Nephron (organoid): ENCODE measurements around the gene FILIP1L.

Experiments used
- H3K27ac Mint-ChIP-seq, 3 experiments: 2 replicates each; pipeline ENCODE4 v1.8.0; 2020; ENCODE audit warnings: mixed read lengths in 3 of 3, mild to moderate bottlenecking in 2 of 3, moderate library complexity in 1 of 3
- H3K27me3 Mint-ChIP-seq: 2 replicates; pipeline ENCODE4 v1.8.0; 2021; ENCODE audit warnings: low read depth, mild to moderate bottlenecking, moderate library complexity, mixed read lengths
- H3K36me3 Mint-ChIP-seq: 2 replicates; pipeline ENCODE4 v1.8.0; 2020; ENCODE audit warnings: low read depth, mixed read lengths
- H3K4me1 Mint-ChIP-seq: 2 replicates; pipeline ENCODE4 v1.8.0; 2020; ENCODE audit warnings: mixed read lengths
- H3K4me3 Mint-ChIP-seq, 3 experiments: 2 replicates each; pipeline ENCODE4 v1.8.0; 2020; ENCODE audit warnings: mild to moderate bottlenecking in 3 of 3, mixed read lengths in 3 of 3, moderate library complexity in 2 of 3
- H3K9me3 Mint-ChIP-seq: 2 replicates; pipeline ENCODE4 v1.8.0; 2020; ENCODE audit warnings: mixed read lengths
- TF ChIP-seq, protein P1 (sequence below), 3 experiments: fragments of 200-600 bp; sonication (generic); IDR thresholded peaks; one replicate each; pipeline ENCODE4 v1.5.0; 2021; ENCODE audit warnings: antibody characterized with exemption in 3 of 3; ENCODE audit not compliant: unreplicated experiment in 3 of 3

FILIP1L gene

DNA sequence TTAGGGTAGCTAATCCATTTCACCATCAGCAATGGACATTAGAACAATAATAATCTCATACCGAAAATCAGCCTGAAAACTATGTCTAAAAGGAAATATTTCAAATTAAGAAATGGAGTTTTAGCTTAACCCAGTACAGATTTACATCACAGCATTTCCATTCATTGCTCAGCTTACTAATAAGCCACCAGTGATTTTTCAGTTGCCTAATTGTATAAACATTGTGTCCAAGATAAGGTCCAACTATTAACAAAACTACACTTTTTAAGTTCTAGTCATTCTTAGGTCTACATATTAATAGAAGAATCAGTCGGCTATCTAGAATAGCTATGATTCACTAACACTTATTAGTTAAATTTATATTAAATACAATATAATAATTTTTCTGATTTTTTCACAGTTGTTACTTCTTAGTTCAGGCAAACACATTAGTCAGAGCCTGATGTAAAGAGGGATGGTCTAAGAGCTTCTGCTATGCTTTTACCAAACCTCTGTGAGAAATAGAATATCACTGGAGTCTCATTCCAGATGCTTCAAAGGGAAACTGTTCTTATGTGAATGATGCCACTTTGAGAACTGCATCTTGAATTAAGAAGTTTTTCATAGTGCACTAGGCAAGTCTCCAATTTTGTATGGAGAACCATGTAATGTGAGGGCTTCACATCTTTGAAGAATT, 222.6 kb downstream of the FILIP1L start:
- no peak overlapping the region for H3K4me3 Mint-ChIP-seq
- peaks cover 10% of the 10 kb centered on the region for H3K4me1 Mint-ChIP-seq

DNA sequence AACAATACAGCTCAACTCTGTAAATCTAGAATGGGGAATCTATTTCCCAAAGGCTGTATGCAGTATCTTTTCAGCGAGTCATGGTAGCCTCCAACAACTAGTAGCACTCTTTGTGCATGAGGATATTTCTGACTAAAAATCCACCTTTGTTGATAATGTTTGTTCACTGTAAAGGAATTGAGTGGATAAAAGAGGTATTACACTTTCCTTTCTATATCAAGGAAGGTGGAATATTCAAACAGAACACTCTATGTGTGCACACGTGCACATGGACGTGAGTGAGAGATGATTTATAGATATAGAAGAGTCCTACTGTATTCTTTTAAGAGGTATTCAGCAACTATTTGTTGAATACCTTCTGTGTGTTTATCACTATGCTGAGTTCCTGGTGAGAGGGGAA, 228.4 kb downstream of the FILIP1L start:
- Mint-ChIP-seq H3K36me3 (peaks cover 3% of the 10 kb centered on the region), H3K4me3 (no peak overlapping the region), H3K4me1 (peaks cover 4% of the 10 kb centered on the region), H3K9me3 (peaks cover 4% of the 10 kb centered on the region), H3K27me3 (no peaks in the 10 kb centered on the region), H3K27ac (peak overlapping the region in 1 of 3 experiments; percentile 2)
- TF ChIP-seq, protein P1, sequence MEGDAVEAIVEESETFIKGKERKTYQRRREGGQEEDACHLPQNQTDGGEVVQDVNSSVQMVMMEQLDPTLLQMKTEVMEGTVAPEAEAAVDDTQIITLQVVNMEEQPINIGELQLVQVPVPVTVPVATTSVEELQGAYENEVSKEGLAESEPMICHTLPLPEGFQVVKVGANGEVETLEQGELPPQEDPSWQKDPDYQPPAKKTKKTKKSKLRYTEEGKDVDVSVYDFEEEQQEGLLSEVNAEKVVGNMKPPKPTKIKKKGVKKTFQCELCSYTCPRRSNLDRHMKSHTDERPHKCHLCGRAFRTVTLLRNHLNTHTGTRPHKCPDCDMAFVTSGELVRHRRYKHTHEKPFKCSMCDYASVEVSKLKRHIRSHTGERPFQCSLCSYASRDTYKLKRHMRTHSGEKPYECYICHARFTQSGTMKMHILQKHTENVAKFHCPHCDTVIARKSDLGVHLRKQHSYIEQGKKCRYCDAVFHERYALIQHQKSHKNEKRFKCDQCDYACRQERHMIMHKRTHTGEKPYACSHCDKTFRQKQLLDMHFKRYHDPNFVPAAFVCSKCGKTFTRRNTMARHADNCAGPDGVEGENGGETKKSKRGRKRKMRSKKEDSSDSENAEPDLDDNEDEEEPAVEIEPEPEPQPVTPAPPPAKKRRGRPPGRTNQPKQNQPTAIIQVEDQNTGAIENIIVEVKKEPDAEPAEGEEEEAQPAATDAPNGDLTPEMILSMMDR (IDR thresholded peaks at IDR 0.05; ENCODE audit: unreplicated experiment in 3 of 3) = no peak

More for the DNA sequence above, 222.6 kb downstream of the FILIP1L start:
- H3K27ac Mint-ChIP-seq = no peak overlapping the region
- peaks cover 3% of the 10 kb centered on the region for H3K36me3 Mint-ChIP-seq
- no peaks in the 10 kb centered on the region for H3K27me3 Mint-ChIP-seq
- H3K9me3 Mint-ChIP-seq = peaks cover 4% of the 10 kb centered on the region
- TF ChIP-seq, protein P1 (IDR thresholded peaks at IDR 0.05; ENCODE audit: unreplicated experiment in 3 of 3) = no peak

DNA sequence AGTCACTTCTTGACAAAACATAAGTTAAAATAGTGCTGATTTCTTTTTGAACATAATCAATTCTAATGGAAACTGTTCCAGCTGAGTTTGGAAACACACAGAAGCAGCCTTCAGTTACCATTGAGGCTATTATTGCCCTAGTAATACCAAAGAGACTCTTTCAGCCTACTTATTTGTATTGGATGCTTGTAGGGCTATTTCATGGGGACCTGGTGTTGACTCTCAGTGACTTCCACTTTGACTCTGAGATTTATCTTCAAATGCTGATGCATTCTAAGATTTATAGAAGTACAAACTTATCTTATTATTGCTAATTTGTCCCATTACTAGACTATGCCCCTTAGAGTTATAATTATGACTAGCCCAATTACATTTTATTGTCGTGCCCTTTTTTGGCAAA, 229.2 kb downstream of the FILIP1L start:
- Mint-ChIP-seq H3K4me1 (peaks cover 4% of the 10 kb centered on the region), H3K4me3 (no peak overlapping the region), H3K27ac (no peak overlapping the region), H3K27me3 (no peaks in the 10 kb centered on the region), H3K9me3 (peaks cover 3% of the 10 kb centered on the region), H3K36me3 (no peaks in the 10 kb centered on the region)
- TF ChIP-seq, protein P1 (IDR thresholded peaks at IDR 0.05; ENCODE audit: unreplicated experiment in 3 of 3) = no peak

DNA sequence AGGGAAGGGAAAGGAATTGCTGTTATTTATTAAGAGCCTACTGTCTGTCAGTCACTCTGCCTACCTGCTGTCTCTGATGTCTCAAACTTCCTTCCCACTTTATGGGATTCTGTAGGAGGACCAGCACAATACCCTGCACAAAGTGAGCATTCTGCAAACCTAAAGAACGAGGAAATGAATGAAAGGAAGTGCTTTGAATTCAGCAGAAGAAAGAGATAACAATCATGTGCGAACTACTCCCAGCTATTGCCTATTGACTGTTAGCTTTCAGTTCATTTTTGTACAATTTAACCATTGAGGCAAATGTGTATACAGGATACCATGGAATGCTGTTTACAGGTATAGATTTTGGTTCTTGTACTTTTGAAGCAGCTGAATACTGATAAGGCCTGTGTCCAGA, 229.8 kb downstream of the FILIP1L start:
- no peak overlapping the region for H3K4me3 Mint-ChIP-seq
- peak overlapping the region in 1 of 3 experiments; percentile 16 for H3K27ac Mint-ChIP-seq
- no peaks in the 10 kb centered on the region for H3K27me3 Mint-ChIP-seq
- TF ChIP-seq, protein P1 (IDR thresholded peaks at IDR 0.05; ENCODE audit: unreplicated experiment in 3 of 3) = no peak
- no peaks in the 10 kb centered on the region for H3K9me3 Mint-ChIP-seq
- peaks cover 4% of the 10 kb centered on the region for H3K4me1 Mint-ChIP-seq
- H3K36me3 Mint-ChIP-seq = no peaks in the 10 kb centered on the region

DNA sequence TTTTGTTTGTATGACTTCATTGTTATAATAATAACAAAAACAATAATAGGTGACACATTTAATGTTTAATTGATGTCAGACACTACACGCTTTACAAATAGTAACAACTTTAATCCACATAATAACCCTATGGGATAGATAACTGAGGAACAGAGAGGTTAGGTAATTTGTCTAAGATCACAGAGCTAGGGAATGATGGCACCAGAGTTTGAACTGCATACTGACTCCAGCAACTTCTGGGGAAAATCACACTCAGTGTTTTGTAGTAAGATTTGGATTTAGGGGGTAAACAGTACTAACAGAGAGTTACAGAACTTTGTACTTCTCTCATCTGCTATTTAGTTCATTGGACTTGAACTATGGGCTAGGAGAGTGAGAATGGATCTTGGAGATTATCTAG, 230.6 kb downstream of the FILIP1L start:
- TF ChIP-seq, protein P1 (IDR thresholded peaks at IDR 0.05; ENCODE audit: unreplicated experiment in 3 of 3) = no peak
- Mint-ChIP-seq H3K36me3 (no peaks in the 10 kb centered on the region), H3K4me3 (no peak overlapping the region), H3K9me3 (no peaks in the 10 kb centered on the region), H3K4me1 (peaks cover 4% of the 10 kb centered on the region), H3K27ac (no peak overlapping the region), H3K27me3 (no peaks in the 10 kb centered on the region)

DNA sequence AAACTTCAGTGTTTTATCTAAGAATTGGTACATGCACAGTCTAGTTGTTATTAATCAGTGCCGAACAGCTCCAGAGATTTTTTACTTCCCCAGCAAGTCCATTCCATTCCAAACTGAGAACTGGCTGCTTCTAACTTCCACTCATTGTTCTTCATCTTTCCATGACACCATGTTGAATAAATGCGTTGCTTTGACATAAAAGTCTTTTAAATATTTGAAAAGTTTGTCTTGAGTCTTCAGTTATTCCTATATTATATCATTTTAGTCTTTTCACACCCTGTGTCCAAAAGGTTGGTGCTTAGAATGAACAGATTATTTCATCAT, 231.2 kb downstream of the FILIP1L start:
- no peaks in the 10 kb centered on the region for H3K9me3 Mint-ChIP-seq

More for the DNA sequence above, 231.2 kb downstream of the FILIP1L start:
- Mint-ChIP-seq H3K36me3 (no peaks in the 10 kb centered on the region), H3K27ac (peak overlapping the region in 1 of 3 experiments; percentile 41), H3K27me3 (no peaks in the 10 kb centered on the region), H3K4me3 (no peak overlapping the region), H3K4me1 (peaks cover 4% of the 10 kb centered on the region)
- TF ChIP-seq, protein P1 (IDR thresholded peaks at IDR 0.05; ENCODE audit: unreplicated experiment in 3 of 3) = no peak
